HepG2 (cell line): ENCODE measurements around the gene REEP6. TPM values are rescaled to one million over a fixed set of nuclear protein-coding genes. Genes with fewer than 3 reads are reported as not detected.

ENCODE experiments used
- AHDC1 ChIP-seq: sonication (generic); formaldehyde crosslinking; IDR thresholded peaks from 2 replicates; pipeline ENCODE4 v1.5.1; 2020; ENCODE audit warnings: mild to moderate bottlenecking, missing genetic modification reagents, borderline replicate concordance
- GATA4 ChIP-seq: sonication (generic); IDR thresholded peaks from 2 replicates; pipeline ENCODE4 v1.6.1; 2016; ENCODE audit warnings: antibody characterized with exemption, low read depth, borderline replicate concordance
- GRHL1 ChIP-seq: sonication (generic); formaldehyde crosslinking; conservative IDR thresholded peaks from 2 replicates; pipeline ENCODE4 v1.8.0; 2022; ENCODE audit warnings: missing genetic modification reagents
- HMGXB3 ChIP-seq: sonication (generic); formaldehyde crosslinking; IDR thresholded peaks from 2 replicates; pipeline ENCODE4 v1.4.0; 2020; ENCODE audit warnings: missing genetic modification reagents, borderline replicate concordance
- IRX3 ChIP-seq: sonication (generic); formaldehyde crosslinking; IDR thresholded peaks from 2 replicates; pipeline ENCODE4 v1.8.1; 2023; ENCODE audit warnings: mild to moderate bottlenecking, low read depth, missing genetic modification reagents, borderline replicate concordance
- KLF9 ChIP-seq: IDR thresholded peaks from 2 replicates; pipeline ENCODE4 v1.6.1; 2016; ENCODE audit warnings: low read depth
- MEF2D ChIP-seq: sonication (generic); formaldehyde crosslinking; IDR thresholded peaks from 2 replicates; pipeline ENCODE4 v1.5.1; 2020; ENCODE audit warnings: mild to moderate bottlenecking, missing genetic modification reagents
- SP1 ChIP-seq, 2 experiments: fragments of 450-650 bp in 1 of 2; sonication (generic) in 1 of 2; formaldehyde crosslinking in 1 of 2; IDR thresholded peaks; 2 replicates each; pipeline versions ENCODE4 v1.4.0 to v1.6.1; 2016 to 2020; ENCODE audit warnings: missing genetic modification reagents in 1 of 2
- TCF7 ChIP-seq: sonication (generic); IDR thresholded peaks from 2 replicates; pipeline ENCODE4 v1.6.1; 2016; ENCODE audit warnings: antibody characterized with exemption, low read depth
- TFE3 ChIP-seq: IDR thresholded peaks from 2 replicates; pipeline ENCODE4 v1.6.1; 2016
- ZNF362 ChIP-seq: sonication (generic); formaldehyde crosslinking; IDR thresholded peaks from 2 replicates; pipeline ENCODE4 v1.4.0; 2020; ENCODE audit warnings: missing genetic modification reagents, mild to moderate bottlenecking, borderline replicate concordance
- ZNF468 ChIP-seq: sonication (generic); formaldehyde crosslinking; IDR thresholded peaks from 2 replicates; pipeline ENCODE4 v1.8.0; 2022; ENCODE audit warnings: mild to moderate bottlenecking, moderate library complexity, missing genetic modification reagents
- ZNF883 ChIP-seq: sonication (generic); formaldehyde crosslinking; IDR thresholded peaks from 2 replicates; pipeline ENCODE4 v1.5.1; 2020; ENCODE audit warnings: mild to moderate bottlenecking, missing genetic modification reagents; ENCODE audit errors: not compliant biosample characterization
- polyA plus RNA-seq, 8 experiments: library from polyadenylated mRNA; depleted of rRNA in 3 of 8; stranded (reverse) in 7 of 8; unstranded in 1 of 8; fragments of >200 nt; fragmentation: Illumina TruSeq in 4 of 8; extraction: Trizol in 4 of 8; gene quantifications; 2 replicates each; pipeline versions ENCODE4 v1.2.1 to v1.2.3, GENCODE V29; 2011 to 2016; ENCODE audit warnings: low read depth in 4 of 8, missing spikeins in 1 of 8, mixed read lengths in 1 of 8; ENCODE audit not compliant: insufficient read depth in 1 of 8
- total RNA-seq, 5 experiments: library from RNA; depleted of rRNA; stranded (reverse); fragments of >200 nt; fragmentation: Illumina TruSeq; extraction: Trizol; gene quantifications; 2 replicates each; pipeline ENCODE4 v1.2.3, GENCODE V29; 2016; ENCODE audit warnings: low read depth in 1 of 5

REEP6 gene
- total and polyA plus RNA-seq, 2 of the 13 experiments (the other 11 are each of a cell fraction or from before 2014, with no cell fraction given) = 10.0 to 28.8 TPM

- 0 out of 2 replicates have a peak, but pooled peaks have one; percentile 53 for TF ChIP-seq HMGXB3 (CRISPR knock-in tag)
- peak; percentile 76 for TF ChIP-seq KLF9
- peak; percentile 77; the same call in 1 of the 2 replicates for TF ChIP-seq MEF2D (CRISPR knock-in tag)
- no peak for TF ChIP-seq IRX3 (CRISPR knock-in tag)
- no peak for TF ChIP-seq SP1 (IDR thresholded peaks at IDR 0.05)
- peak; percentile 71 for TF ChIP-seq SP1 (CRISPR knock-in tag; IDR thresholded peaks at IDR 0.05)
- TF ChIP-seq GRHL1 (CRISPR knock-in tag) = no peak
- TF ChIP-seq AHDC1 = peak; percentile 64
- TF ChIP-seq TCF7 = no peak
- TF ChIP-seq TFE3 (CRISPR knock-in tag) = peak; percentile 89
- no peak for TF ChIP-seq ZNF883 (CRISPR knock-in tag)
- TF ChIP-seq ZNF362 (CRISPR knock-in tag) = no peak
- TF ChIP-seq GATA4 = no peak
- TF ChIP-seq ZNF468 (CRISPR knock-in tag) = no peak
Measured at GRCh38 chr19:1478934-1479707, 11.9 kb upstream of the REEP6 start, which contains the start of gene C19orf25 (continued).
